ENCODE measurements around the gene ATF6. TPM values are rescaled to one million over a fixed set of nuclear protein-coding genes. Genes with fewer than 3 reads are reported as not detected.

ATF6 gene
- total and polyA plus RNA-seq, 4 donors, result 10.0 to 22.5 (median 13.4) TPM

GRCh38 chr1:161919229-161919628, 153.1 kb downstream of the ATF6 start:
- Histone ChIP-seq H3K27me3 (ENCODE audit: control insufficient read depth in 4 of 4, insufficient read depth in 4 of 4, low read length in 3 of 4) (no peaks in the 10 kb centered on the region), H3K9me3 (ENCODE audit: control insufficient read depth in 4 of 4, low read length in 3 of 4) (no peaks in the 10 kb centered on the region), H3K27ac (ENCODE audit: low read depth in 1 of 2, low read length in 2 of 2) (no peak overlapping the region), H3K36me3 (ENCODE audit: control insufficient read depth in 4 of 4, insufficient read depth in 3 of 4, low read depth in 1 of 4, low read length in 3 of 4) (peaks cover 0 to 10% (median 3%) of the 10 kb centered on the region in 4 donors), H3K4me1 (ENCODE audit: control insufficient read depth in 4 of 4, insufficient read depth in 4 of 4, low read length in 3 of 4) (peaks cover 0 to 12% (median 5%) of the 10 kb centered on the region in 4 donors), H3K9ac (ENCODE audit: low read depth in 1 of 2, low read length in 2 of 2) (no peak overlapping the region), H3K4me3 (ENCODE audit: low read depth in 1 of 3, low read length in 3 of 3) (no peak overlapping the region)
- TF ChIP-seq YY1 (IDR thresholded peaks at IDR 0.05), result no peak
- TF ChIP-seq, protein P1, sequence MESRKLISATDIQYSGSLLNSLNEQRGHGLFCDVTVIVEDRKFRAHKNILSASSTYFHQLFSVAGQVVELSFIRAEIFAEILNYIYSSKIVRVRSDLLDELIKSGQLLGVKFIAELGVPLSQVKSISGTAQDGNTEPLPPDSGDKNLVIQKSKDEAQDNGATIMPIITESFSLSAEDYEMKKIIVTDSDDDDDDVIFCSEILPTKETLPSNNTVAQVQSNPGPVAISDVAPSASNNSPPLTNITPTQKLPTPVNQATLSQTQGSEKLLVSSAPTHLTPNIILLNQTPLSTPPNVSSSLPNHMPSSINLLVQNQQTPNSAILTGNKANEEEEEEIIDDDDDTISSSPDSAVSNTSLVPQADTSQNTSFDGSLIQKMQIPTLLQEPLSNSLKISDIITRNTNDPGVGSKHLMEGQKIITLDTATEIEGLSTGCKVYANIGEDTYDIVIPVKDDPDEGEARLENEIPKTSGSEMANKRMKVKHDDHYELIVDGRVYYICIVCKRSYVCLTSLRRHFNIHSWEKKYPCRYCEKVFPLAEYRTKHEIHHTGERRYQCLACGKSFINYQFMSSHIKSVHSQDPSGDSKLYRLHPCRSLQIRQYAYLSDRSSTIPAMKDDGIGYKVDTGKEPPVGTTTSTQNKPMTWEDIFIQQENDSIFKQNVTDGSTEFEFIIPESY (IDR thresholded peaks at IDR 0.05), result no peak
- TF ChIP-seq FOXA1 (IDR thresholded peaks at IDR 0.05), result no peak
- TF ChIP-seq RAD21 (IDR thresholded peaks at IDR 0.05), result no peak
- TF ChIP-seq GABPA (IDR thresholded peaks at IDR 0.05 in 1 of 2, conservative IDR thresholded peaks at IDR 0.05 in 1 of 2), result no peak
- TF ChIP-seq MAX (IDR thresholded peaks at IDR 0.05), result no peak
- TF ChIP-seq REST (IDR thresholded peaks at IDR 0.05), result no peak
- TF ChIP-seq HNF4G (IDR thresholded peaks at IDR 0.05), result no peak
- no peak for TF ChIP-seq RXRA (IDR thresholded peaks at IDR 0.05)
- no peak for TF ChIP-seq TAF1 (conservative IDR thresholded peaks at IDR 0.05)
- TF ChIP-seq SP1 (IDR thresholded peaks at IDR 0.05), result no peak
- no peak for TF ChIP-seq HNF4A (conservative IDR thresholded peaks at IDR 0.05)
- DNase-seq (ENCODE audit: low spot score), result no peak

DNA sequence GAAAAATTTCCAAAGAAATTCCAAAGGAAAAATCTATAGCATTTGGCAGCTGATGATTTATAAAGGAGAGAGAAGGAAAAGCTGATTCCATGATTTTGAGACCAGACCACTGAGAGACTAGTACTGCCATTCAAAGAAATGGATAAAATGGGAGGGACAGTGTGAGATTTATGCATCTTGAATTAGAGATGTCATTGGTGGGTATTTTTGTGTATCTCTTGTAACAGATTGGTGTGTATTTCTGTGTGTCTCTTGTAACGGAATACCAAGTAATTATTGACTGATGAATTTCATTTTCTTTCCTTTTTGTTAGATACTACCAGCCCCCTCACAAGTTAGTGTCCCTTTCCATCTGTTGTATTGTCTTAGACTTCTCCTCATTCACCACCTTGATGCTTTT, 155.4 kb downstream of the ATF6 start:
- TF ChIP-seq JUND (IDR thresholded peaks at IDR 0.05) (no peak), RAD21 (IDR thresholded peaks at IDR 0.05) (no peak), FOXA1 (IDR thresholded peaks at IDR 0.05) (no peak), NR2F2 (IDR thresholded peaks at IDR 0.05) (no peak), GABPA (IDR thresholded peaks at IDR 0.05 in 1 of 2, conservative IDR thresholded peaks at IDR 0.05 in 1 of 2) (no peak), TAF1 (conservative IDR thresholded peaks at IDR 0.05) (no peak), HNF4A (conservative IDR thresholded peaks at IDR 0.05) (no peak), REST (IDR thresholded peaks at IDR 0.05) (no peak), YY1 (IDR thresholded peaks at IDR 0.05) (no peak), FOXA2 (IDR thresholded peaks at IDR 0.05) (no peak), HNF4G (IDR thresholded peaks at IDR 0.05) (no peak), MAX (IDR thresholded peaks at IDR 0.05) (no peak), RXRA (IDR thresholded peaks at IDR 0.05) (no peak), ATF3 (IDR thresholded peaks at IDR 0.05) (no peak)
- TF ChIP-seq, protein P1 (IDR thresholded peaks at IDR 0.05), result no peak
- no peaks in the 10 kb centered on the region for H3K9me3 ChIP-seq (ENCODE audit: control insufficient read depth in 4 of 4, low read length in 3 of 4)

More for the DNA sequence above, 155.4 kb downstream of the ATF6 start:
- H3K27me3 ChIP-seq (ENCODE audit: control insufficient read depth in 4 of 4, insufficient read depth in 4 of 4, low read length in 3 of 4), result no peaks in the 10 kb centered on the region
- no peaks in the 10 kb centered on the region for H3K4me1 ChIP-seq (ENCODE audit: control insufficient read depth in 4 of 4, insufficient read depth in 4 of 4, low read length in 3 of 4)
- 100% methylated on average over 1 of the region's 1 CpG for WGBS
- DNase-seq (ENCODE audit: low spot score), result no peak
- no peak overlapping the region for H3K4me3 ChIP-seq (ENCODE audit: low read depth in 1 of 3, low read length in 3 of 3)
- H3K27ac ChIP-seq (ENCODE audit: low read depth in 1 of 2, low read length in 2 of 2), result no peak overlapping the region
- peaks cover 0 to 6% (median 2%) of the 10 kb centered on the region in 4 donors for H3K36me3 ChIP-seq (ENCODE audit: control insufficient read depth in 4 of 4, insufficient read depth in 3 of 4, low read depth in 1 of 4, low read length in 3 of 4)
- H3K9ac ChIP-seq (ENCODE audit: low read depth in 1 of 2, low read length in 2 of 2), result no peak overlapping the region

All from liver (tissue), 9 donors.